ENCODE data around the gene SMYD3.

The SMYD3 gene

GRCh38 chr1:246165826-246166709 is 341.0 kb downstream of the SMYD3 start:
- no peak for DNase-seq

- no peak for DNase-seq
Observed at GRCh38 chr1:246164764-246165163, 342.3 kb downstream of the SMYD3 start.

GRCh38 chr1:246162560-246162959 is 344.5 kb downstream of the SMYD3 start:
- DNase-seq, result no peak

- DNase-seq, result no peak
Observed at GRCh38 chr1:246161626-246162025, 345.5 kb downstream of the SMYD3 start.

- no peak for DNase-seq
Observed at GRCh38 chr1:246160905-246161304, 346.2 kb downstream of the SMYD3 start.

GRCh38 chr1:246160374-246160773 is 346.7 kb downstream of the SMYD3 start:
- no peak for DNase-seq

GRCh38 chr1:246159279-246160227 is 347.5 kb downstream of the SMYD3 start:
- DNase-seq, result no peak

- no peak for DNase-seq
Observed at GRCh38 chr1:246158131-246158530, 348.9 kb downstream of the SMYD3 start.

- DNase-seq, result peak in 1 of 2 donors; percentile 36
Observed at GRCh38 chr1:246157516-246157915, 349.6 kb downstream of the SMYD3 start.

- no peak for DNase-seq
Observed at GRCh38 chr1:246156847-246157246, 350.2 kb downstream of the SMYD3 start.

- DNase-seq, result no peak
Observed at GRCh38 chr1:246155923-246156322, 351.2 kb downstream of the SMYD3 start.

- DNase-seq, result peak in 1 of 2 donors; percentile 25
Observed at GRCh38 chr1:246153796-246154212, 353.3 kb downstream of the SMYD3 start.

- DNase-seq, result peak in 1 of 2 donors; percentile 70
Observed at GRCh38 chr1:246152986-246153431, 354.1 kb downstream of the SMYD3 start.

GRCh38 chr1:246151796-246152434 is 355.2 kb downstream of the SMYD3 start:
- DNase-seq, result no peak

GRCh38 chr1:246149543-246149942 is 357.5 kb downstream of the SMYD3 start:
- no peak for DNase-seq

- DNase-seq, result no peak
Observed at GRCh38 chr1:246147524-246148461, 359.3 kb downstream of the SMYD3 start.

GRCh38 chr1:246146804-246147523 is 360.1 kb downstream of the SMYD3 start:
- no peak for DNase-seq

GRCh38 chr1:246145900-246146299 is 361.2 kb downstream of the SMYD3 start:
- no peak for DNase-seq

GRCh38 chr1:246144931-246145330 is 362.1 kb downstream of the SMYD3 start:
- no peak for DNase-seq

GRCh38 chr1:246142320-246142893 is 364.7 kb downstream of the SMYD3 start:
- no peak for DNase-seq

GRCh38 chr1:246141306-246141705 is 365.8 kb downstream of the SMYD3 start:
- no peak for DNase-seq
